ENCODE data around the gene SLFN5.
"Not testable (repeated sequence)": the region's sequence is repeated elsewhere in the genome, so short reads cannot be mapped to it uniquely, and the experiment has no call there.

The SLFN5 gene

DNA sequence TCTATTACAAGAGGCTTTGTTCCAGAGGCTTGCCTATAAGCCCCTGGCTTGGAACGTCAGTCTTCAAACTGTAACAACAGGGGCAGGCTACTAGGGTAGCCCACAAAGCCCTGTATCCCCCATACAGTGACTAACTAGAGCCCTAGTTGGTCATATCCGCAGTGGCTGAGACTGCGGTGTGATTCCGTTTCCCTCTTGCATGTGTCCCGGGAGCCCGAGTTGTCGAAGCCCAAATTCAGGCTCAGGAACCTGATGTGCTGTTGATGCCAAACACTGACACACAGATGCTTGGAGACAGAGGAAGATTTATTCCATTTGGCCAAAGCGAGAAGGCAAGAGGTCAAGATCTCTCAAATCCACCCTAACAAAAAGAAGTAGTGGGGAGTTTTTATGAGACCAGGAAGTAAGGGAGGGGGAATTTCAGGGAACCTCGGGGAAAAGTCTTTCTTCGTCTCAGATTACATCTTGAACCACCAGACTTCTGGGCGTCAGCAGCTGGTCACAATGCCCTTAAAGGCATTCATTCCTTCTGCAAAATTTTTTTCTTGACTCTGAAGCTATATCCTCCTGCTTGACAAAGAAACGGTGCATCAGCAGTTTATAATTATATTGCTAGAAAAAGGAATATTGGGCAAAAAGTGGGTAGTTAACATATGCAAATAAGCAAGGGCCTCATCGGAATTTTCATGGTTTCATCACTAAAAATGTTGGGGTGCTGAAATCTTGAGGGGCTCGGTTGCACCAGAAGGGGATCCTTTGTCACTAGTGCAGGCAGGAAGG is 879 bp downstream of the SLFN5 start:
- no peak for DNase-seq

DNA sequence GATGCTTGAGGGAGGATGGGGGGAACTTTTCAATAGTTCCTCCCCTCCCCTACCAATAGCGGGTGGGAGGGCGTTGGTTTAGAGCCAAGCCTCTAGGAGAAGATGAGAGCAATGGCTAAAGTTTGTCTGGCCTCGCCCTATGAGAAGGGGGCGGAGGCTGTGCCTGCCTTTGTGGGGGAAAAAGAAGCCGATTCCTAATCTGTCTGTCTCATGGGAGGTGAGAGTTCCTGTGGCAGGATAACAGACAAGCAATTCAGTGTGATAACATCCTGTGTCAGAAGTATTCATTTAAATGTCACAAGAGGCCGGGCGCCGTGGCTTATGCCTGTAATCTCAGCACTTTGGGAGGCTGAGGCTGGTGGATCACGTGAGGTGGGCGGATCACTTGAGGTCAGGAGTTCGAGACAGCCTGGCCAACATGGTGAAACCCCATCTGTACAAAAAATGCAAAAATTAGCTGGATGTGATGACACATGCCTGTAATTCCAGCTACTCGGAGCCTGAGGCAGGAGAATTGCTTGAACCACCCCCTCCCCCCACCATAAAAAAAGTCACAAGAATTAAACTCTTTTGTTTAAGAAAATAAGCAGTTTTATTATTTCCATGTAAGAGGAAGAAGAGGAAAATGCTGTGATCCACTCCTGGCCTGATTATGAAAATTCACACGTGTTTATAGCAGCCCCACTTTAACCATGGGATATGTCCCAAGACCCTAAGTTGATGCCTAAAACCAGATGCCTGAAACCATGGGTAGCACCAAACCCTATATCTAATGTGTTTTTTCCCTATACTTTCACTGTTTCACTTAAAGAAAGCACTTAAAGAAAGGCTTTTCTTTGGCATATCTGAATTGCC is 1.7 kb downstream of the SLFN5 start:
- DNase-seq = no peak

DNA sequence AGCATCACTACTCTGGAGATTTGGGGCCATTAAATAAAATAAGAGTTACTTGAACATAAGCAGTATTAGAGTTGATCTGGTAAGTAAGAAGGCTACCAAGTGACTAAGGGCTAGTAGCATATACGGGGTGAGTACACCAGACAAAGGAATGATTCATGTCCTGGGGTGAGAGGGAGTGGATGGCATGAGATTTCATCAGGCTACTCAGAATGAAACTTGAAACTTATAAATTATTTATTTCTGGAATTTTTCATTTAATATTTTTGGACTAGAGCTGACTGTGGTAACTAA is 2.3 kb downstream of the SLFN5 start:
- no peak for DNase-seq

DNA sequence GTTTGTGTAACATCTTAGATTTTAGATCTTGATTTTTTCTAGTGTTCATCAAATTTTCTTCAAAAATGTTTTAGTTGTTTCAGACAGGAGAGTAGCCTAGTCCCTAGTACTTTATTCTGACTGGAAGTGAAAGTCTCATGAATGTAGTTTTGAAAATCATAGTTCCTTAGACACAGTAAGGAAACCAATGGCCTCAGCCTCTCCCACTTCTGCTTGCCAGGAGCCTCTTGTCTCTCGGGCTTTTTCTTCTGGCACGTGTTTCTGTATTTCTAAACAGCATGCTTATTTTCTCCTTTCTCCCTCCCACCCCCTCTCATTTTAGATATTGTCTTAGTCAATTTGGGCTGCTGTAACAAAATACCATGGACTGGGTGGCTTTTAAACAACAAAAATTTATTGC is 9.8 kb downstream of the SLFN5 start:
- DNase-seq = no peak

DNA sequence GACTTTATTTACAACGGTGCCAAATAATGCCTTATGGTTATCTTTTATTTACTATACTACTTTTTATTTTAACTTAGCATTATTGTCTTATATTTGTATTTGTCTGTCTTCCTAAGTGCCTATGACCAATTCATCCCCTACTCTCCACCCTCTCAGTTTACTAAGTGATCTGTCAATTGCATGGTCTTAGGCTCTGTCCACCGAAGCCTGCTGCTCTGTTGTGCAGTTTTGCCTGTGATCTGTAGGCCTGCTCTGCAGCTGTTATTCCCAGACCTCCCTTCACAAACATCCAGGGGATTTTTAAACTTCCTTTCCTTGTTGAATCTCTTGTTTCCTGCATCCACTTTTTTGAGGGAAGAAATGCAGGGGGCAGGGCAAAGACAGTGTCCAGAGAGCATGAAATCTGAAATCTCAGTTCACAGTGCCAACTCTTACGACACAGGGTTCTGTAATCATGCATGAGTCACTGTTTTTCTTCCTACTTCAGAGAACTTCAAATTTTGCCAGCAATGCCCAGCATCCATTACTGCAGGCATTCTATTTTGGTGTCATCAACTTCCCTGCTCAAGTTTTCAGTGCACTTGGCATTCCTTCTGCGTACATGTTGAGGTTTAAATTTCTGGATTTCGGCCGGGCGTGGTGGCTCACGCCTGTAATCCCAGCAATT is 11.4 kb downstream of the SLFN5 start:
- DNase-seq = no peak

DNA sequence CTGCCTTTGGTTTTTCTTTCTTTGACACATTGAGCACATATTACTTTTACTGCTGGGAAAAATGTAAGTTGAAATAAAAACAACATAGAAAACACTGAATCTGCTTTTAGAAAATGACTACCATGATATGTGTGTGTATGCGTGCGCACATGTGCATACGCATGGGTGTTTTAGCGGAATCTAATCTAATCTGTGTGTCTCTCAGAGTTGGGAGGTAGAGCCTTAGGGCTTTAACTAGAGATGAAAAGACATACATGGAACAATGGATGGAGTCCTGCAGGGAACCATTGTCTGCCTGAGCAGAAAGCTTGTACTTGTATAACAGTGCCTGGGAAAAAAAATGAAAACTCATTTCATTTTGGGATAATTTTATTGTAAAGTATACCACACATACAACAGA is 12.4 kb downstream of the SLFN5 start:
- DNase-seq = peak; percentile 37

DNA sequence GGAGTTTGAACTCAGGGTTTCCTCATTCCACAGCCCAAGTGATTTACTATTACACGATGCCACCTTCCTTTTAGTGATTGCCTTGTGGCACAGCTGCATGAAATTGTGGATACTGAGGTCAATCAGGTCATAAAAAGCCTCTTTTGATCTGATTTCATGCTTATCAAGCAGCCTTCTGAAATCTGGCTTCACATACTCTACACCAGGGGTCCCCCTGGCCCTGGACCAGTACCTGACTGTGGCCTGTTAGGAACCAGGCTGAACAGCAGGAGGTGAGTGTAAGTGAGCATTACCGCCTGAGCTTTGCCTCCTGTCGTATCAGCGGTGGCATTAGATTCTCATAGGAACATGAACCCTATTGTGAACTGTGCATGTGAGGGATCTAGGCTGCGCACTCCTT is 13.8 kb downstream of the SLFN5 start:
- DNase-seq = peak; percentile 43

DNA sequence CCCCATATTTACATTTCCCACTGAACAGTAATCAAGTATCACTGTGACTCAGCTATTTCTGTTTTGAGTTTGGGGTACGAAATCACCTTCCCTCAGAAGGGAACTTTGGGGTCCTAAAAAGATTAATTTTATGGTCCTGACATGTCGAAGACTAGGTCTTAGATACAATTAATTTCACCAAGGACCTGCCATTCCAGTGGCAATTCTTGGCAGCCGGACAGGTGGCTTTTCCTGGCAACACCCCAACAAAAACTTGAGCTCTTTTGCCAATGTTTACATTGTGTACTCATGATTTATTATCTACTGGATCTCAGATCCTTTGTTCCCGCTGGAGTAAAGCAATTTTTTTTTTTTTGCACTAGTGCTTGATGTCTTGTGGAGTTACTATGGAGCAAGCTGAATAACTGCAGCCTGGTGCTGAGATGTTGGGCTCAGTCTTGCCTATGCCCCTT is 14.4 kb downstream of the SLFN5 start:
- peak; percentile 74 for DNase-seq

DNA sequence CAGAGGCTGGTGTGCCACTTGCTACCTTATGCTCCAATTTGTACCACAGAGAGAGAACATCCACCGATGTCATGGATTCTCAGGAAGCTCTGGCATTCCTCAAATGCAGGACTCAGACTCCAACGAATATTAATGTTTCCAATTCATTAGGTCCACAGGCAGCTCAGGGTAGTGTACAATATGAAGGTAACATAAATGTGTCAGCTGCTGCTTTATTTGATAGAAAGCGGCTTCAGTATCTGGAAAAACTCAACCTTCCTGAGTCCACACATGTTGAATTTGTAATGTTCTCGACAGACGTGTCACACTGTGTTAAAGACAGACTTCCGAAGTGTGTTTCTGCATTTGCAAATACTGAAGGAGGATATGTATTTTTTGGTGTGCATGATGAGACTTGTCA is 16.1 kb downstream of the SLFN5 start:
- no peak for DNase-seq

DNA sequence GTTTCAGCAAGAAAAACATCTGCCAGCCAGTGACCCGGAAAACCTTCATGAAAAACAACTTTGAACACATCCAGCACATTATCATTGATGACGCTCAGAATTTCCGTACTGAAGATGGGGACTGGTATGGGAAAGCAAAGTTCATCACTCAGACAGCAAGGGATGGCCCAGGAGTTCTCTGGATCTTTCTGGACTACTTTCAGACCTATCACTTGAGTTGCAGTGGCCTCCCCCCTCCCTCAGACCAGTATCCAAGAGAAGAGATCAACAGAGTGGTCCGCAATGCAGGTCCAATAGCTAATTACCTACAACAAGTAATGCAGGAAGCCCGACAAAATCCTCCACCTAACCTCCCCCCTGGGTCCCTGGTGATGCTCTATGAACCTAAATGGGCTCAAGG is 22.2 kb downstream of the SLFN5 start:
- DNase-seq = no peak

DNA sequence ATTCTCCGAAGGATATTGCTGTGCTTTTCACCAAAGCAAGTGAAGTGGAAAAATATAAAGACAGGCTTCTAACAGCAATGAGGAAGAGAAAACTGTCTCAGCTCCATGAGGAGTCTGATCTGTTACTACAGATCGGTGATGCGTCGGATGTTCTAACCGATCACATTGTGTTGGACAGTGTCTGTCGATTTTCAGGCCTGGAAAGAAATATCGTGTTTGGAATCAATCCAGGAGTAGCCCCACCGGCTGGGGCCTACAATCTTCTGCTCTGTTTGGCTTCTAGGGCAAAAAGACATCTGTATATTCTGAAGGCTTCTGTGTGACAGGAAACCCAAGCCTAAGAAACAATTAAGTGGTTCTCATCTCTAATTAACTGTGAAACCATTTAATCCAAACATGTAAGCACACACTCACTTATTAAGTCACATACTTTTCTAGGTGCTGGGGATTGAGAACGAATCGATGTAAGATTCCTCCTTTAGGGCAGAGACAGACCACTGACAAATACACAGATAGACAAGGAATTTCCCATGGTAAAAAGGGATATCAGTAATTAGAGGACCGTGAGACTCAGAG is 22.8 kb downstream of the SLFN5 start:
- no peak for DNase-seq

DNA sequence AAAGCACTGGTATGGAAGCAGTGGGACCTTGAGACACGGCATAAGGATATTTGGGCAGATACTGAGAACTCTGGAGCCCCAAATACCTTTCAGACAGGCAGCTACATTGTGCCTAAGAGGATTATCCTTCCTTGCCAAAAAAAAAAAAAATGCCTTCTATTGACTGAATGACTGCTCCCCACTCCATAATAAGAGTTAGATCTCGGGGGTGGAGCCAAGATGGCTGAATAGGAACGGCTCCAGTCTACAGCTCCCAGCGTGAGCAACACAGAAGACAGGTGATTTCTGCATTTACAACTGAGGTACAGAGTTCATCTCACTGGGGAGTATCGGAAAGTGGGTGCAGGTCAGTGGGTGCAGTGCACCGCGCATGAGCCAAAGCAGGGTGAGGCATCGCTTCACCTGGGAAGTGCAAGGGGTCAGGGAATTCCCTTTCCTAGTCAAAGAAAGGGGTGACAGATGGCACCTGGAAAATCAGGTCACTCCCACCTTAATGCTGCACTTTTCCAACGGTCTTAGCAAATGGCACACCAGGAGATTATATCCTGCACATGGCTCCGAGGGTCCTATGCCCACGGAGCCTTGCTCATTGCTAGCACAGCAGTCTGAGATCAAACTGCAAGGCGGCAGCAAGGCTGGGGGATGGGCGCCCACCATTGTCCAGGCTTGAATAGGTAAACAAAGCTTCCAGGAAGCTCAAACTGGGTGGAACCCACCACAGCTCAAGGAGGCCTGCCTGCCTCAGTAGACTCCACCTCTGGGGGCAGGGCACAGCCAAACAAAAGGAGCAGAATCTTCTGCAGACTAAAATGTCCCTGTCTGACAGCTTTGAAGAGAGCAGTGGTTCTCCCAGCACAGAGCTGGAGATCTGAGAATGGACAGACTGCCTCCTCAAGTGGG is 31.5 kb downstream of the SLFN5 start:
- DNase-seq = not testable (repeated sequence)

DNA sequence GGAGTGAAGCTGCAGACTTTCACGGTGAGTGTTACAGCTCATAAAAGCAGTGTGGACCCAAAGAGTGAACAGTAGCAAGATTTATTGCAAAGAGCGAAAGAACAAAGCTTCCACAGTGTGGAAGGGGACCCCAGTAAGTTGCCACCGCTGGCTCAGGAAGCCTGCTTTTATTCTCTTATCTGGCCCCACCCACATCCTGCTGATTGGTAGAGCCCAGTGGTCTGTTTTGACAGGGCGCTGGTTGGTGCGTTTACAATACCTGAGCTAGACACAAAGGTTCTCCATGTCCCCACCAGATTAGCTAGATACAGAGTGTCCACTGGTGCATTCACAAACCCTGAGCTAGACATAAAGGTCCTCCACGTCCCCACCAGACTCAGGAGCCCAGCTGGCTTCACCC is 35.6 kb downstream of the SLFN5 start:
- DNase-seq = not testable (repeated sequence)

DNA sequence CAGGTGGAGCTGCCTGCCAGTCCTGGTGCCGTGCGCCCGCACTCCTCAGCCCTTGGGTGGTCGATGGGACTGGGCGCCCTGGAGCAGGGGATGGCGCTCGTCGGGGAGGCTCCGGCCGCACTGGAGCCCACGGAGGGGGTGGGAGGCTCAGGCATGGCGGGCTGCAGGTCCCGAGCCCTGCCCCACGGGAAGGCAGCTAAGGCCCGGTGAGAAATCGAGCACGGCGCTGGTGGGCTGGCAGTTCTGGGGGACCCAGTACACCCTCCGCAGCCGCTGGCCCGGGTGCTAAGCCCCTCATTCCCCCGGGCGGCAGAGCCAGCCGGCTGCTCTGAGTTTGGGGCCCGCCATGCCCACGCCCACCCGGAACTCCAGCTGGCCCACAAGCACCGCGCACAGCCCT is 36.0 kb downstream of the SLFN5 start:
- DNase-seq = not testable (repeated sequence)

DNA sequence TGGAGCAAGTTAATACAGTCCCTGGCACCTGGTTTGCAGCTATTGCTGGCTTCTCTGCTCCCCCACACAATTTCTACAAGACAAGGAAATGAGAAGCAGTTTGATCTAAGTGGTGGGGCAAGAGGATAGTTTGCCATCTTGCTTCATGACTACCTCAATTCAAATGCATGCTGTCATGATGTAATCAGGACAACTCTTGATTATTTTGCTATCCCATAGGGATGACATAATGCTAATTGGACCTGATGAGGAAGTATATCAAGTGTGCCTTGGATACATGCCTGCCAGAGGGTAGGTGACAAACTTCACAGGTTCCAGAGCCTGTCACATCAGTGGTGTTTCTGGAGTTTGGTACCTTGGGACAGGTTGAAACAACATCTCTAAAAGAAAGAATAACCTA is 40.9 kb downstream of the SLFN5 start:
- DNase-seq = no peak

DNA sequence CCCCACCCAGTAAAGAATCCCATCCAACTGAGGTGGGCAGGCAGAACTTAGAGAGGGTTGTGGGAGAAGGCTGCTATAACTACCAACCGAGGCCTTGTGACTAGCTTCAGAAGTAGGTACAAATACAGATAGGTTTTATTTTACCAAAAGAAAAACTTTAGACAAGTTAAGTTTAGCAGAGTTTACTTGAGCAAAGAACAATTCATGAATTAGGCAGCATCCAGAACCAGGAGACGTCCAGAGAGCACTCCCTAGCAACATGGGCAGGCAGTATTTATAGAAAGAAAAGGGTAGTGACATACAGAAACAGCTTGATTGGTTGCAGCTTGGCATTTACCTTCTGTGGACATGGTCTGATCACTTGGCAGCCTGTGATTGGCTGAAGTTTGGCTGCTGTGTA is 42.1 kb downstream of the SLFN5 start:
- DNase-seq = no peak

DNA sequence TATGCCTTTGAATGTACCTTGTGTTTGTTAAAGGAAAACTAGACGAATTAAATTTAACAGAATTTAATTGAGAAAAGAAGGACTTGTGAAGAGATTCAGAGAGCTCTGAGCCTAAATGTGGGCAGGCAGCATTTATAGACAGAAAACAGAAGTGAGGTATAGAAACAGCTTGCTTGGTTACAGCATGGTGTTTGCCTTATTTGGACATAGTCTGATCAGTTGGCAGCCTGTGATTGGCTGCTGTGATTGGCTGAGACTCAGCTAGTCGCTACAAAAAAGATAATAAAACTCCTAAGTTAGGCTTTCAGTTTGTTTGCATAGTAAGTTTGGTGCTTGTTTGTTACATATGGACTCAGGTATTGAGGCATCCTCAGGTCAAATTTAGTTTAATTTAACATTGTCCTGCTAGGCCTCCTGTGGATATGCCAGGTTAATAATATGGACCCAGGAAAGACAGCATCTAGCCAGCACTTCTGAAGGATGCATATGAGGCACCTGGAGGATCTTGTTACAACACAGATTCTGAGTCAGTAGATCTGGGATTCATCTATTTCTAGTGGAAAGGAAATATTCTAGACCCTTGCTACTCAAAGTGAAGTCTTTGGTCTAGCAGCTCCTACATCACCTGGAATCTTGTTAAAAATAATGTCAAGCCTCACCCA is 43.4 kb downstream of the SLFN5 start:
- no peak for DNase-seq

DNA sequence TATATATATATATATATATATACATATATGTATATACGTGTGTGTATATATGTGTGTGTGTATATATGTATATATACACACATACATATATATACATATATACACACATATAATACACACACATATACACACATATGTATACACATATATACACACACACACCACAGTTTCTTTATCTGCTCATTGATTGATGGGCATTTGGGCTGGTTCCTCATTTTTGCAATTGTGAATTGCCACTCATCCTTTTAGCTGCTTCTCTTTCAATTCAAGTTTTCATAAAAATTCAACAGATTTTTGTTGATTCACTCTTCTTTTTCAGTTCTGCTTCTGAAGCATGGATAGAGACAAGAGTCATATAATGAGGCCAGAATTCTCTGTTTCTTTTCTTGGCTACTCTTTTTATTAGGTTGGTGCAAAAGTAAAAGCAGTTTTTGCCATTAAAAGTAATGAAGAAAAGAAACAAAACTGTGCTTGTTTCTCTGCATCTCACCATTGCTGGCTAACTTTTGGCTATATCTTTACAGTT is 44.5 kb downstream of the SLFN5 start:
- DNase-seq = no peak

DNA sequence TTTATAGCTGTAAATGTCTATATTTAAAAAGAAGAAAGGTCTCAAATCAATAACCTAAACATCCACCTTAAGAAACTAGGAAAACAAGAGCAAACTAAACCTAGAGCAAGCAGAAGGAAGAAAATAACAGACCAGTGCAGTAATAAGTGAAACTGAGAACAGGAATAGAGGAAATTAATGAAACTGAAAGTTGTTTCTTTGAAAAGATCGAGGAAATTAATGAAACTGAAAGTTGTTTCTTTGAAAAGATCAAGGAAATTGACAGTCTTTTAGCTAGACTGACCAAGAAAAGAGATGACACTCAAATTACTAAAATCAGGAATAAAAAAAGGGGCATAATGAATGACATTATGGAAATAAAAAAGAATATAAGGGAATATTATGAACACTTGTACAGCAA is 46.4 kb downstream of the SLFN5 start:
- no peak for DNase-seq

DNA sequence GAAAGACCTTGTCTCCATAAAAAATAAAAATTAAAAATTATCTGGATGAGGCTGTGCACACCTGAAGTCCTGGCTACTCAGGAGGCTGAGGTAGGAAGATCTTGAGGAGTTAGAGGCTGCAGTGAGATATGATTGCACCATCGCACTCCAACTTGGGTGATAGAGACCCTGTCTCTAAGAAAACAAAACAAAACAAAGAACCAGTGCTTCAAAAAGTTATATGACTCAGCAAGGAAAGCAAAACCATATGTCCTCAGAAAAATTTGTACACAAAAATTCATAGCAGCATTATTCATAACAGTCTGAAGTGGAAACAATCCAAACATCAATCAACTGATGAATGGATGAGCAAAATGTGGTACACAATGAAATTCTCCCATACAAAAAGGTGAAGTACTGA is 48.9 kb downstream of the SLFN5 start:
- no peak for DNase-seq

DNA sequence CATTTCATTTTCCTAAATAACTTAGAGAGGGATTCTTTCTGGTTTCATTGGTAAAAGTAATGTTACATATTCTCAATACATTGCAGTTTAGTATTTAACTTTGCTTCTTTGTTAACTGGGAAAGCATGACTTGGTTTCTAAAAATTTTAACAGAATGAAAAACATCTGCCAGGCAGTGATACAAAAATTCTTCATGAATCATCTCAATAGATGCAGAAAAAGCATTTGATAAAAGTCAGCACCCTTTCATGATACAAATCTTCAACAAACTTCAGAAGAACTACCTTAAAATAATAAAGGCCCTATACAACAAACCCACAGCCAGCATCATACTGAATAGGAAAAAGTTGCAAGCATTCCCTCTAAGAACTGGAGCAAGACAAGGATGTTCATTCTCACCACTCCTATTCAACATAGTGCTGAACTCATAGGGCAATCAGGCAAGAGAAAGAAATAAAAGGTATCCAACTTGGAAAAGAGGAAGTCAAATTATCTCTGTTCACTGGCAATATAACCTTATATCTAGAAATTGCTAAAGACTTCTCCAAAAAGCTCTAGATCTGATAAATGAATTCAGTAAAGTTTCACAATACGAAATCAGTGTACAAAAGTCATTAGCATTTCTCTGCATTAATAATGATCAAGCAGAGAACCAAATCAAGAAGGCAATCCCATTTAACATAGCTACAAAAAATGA is 50.4 kb downstream of the SLFN5 start:
- DNase-seq = no peak
